ENCODE results near the gene CLRN1.

GRCh38 chr3:150922611-150923010 lies 49.9 kb downstream of the CLRN1 start:
- TF ChIP-seq EZH2phosphoT487 (IDR thresholded peaks at IDR 0.05; ENCODE audit: low read length) = no peak
- no peak for TF ChIP-seq CTCF (IDR thresholded peaks at IDR 0.05; ENCODE audit: low read length)
- TF ChIP-seq EZH2 (optimal IDR thresholded peaks at IDR 0.05; ENCODE audit: low read depth, low read length) = no peak

Data from MM.1S (cell line).